ENCODE measurements around the gene SEPTIN1. TPM values are rescaled to one million over a fixed set of nuclear protein-coding genes. Genes with fewer than 3 reads are reported as not detected.

SEPTIN1 gene
- total and polyA plus RNA-seq, 2 of the 13 experiments (the other 11 are each of a cell fraction or from before 2014, with no cell fraction given) = 0.18 to 0.67 TPM

- TF ChIP-seq POLR2A (IDR thresholded peaks at IDR 0.05; ENCODE audit: insufficient read depth in 1 of 2, low read depth in 2 of 2, low read length in 2 of 2) (no peak), JUN (CRISPR knock-in tag; IDR thresholded peaks at IDR 0.05) (no peak), PBX2 (CRISPR knock-in tag; IDR thresholded peaks at IDR 0.05) (0 out of 2 replicates have a peak, but pooled peaks have one; percentile 2), ZNF790 (CRISPR knock-in tag; IDR thresholded peaks at IDR 0.05; ENCODE audit: borderline replicate concordance) (no peak), ZNF234 (CRISPR knock-in tag; conservative IDR thresholded peaks at IDR 0.05) (no peak), ZFP82 (CRISPR knock-in tag; IDR thresholded peaks at IDR 0.05; ENCODE audit: borderline replicate concordance) (no peak), ZNF772 (CRISPR knock-in tag; IDR thresholded peaks at IDR 0.05) (no peak; the same call in 1 of the 2 replicates), ZFP90 (CRISPR knock-in tag; IDR thresholded peaks at IDR 0.05; ENCODE audit: borderline replicate concordance) (peak; percentile 93; the same call in 1 of the 2 replicates), ZFYVE20 (CRISPR knock-in tag; IDR thresholded peaks at IDR 0.05; ENCODE audit: borderline replicate concordance, low read depth) (peak; percentile 91; the same call in 1 of the 2 replicates), ZNF225 (CRISPR knock-in tag; IDR thresholded peaks at IDR 0.05) (peak; percentile 95), FIP1L1 (IDR thresholded peaks at IDR 0.05; ENCODE audit: borderline replicate concordance, insufficient read depth, low read depth, low read length) (no peak), FOXP4 (CRISPR knock-in tag; IDR thresholded peaks at IDR 0.05) (peak; percentile 18; the same call in 1 of the 2 replicates), HMG20B (CRISPR knock-in tag; conservative IDR thresholded peaks at IDR 0.05) (no peak; the same call in 1 of the 2 replicates), SP4 (CRISPR knock-in tag; IDR thresholded peaks at IDR 0.05) (no peak), FOXK2 (IDR thresholded peaks at IDR 0.05) (no peak), ZNF24 (IDR thresholded peaks at IDR 0.05) (no peak), ZSCAN29 (CRISPR knock-in tag; conservative IDR thresholded peaks at IDR 0.05) (no peak), NBN (conservative IDR thresholded peaks at IDR 0.05) (no peak), CREB1 (IDR thresholded peaks at IDR 0.05) (no peak), CREB1 (CRISPR knock-in tag; IDR thresholded peaks at IDR 0.05) (0 out of 2 replicates have a peak, but pooled peaks have one; percentile 6), SIN3B (IDR thresholded peaks at IDR 0.05; ENCODE audit: low read length) (no peak), CBX2 (IDR thresholded peaks at IDR 0.05; ENCODE audit: low read depth, low read length) (no peak), CBX2 (CRISPR knock-in tag; IDR thresholded peaks at IDR 0.05; ENCODE audit: low read depth) (peak; percentile 96), KDM1A (CRISPR knock-in tag; IDR thresholded peaks at IDR 0.05) (0 out of 2 replicates have a peak, but pooled peaks have one; percentile 48)
- TF ChIP-seq, protein P1, sequence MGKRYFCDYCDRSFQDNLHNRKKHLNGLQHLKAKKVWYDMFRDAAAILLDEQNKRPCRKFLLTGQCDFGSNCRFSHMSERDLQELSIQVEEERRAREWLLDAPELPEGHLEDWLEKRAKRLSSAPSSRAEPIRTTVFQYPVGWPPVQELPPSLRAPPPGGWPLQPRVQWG (CRISPR knock-in tag; IDR thresholded peaks at IDR 0.05; ENCODE audit: borderline replicate concordance, low read depth) = no peak
- TF ChIP-seq, protein P2, sequence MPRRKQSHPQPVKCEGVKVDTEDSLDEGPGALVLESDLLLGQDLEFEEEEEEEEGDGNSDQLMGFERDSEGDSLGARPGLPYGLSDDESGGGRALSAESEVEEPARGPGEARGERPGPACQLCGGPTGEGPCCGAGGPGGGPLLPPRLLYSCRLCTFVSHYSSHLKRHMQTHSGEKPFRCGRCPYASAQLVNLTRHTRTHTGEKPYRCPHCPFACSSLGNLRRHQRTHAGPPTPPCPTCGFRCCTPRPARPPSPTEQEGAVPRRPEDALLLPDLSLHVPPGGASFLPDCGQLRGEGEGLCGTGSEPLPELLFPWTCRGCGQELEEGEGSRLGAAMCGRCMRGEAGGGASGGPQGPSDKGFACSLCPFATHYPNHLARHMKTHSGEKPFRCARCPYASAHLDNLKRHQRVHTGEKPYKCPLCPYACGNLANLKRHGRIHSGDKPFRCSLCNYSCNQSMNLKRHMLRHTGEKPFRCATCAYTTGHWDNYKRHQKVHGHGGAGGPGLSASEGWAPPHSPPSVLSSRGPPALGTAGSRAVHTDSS (CRISPR knock-in tag; conservative IDR thresholded peaks at IDR 0.05) = no peak
- TF ChIP-seq, protein P3, sequence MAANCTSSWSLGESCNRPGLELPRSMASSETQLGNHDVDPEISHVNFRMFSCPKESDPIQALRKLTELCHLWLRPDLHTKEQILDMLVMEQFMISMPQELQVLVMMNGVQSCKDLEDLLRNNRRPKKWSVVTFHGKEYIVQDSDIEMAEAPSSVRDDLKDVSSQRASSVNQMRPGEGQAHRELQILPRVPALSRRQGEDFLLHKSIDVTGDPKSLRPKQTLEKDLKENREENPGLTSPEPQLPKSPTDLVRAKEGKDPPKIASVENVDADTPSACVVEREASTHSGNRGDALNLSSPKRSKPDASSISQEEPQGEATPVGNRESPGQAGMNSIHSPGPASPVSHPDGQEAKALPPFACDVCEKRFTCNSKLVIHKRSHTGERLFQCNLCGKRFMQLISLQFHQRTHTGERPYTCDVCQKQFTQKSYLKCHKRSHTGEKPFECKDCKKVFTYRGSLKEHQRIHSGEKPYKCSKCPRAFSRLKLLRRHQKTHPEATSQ (CRISPR knock-in tag; IDR thresholded peaks at IDR 0.05; ENCODE audit: borderline replicate concordance) = peak; percentile 88
These were observed 48.1 kb upstream of the SEPTIN1 start (continued) for GRCh38 chr16:30430428-30430970.
